Natural killer cell treated with Interleukin-12 subunit alpha and Interleukin-12 subunit beta and Interleukin-15 and Interleukin-18, amount 100 ng/mL, for 72 hours (primary cell): Measurements from ENCODE around the gene ACSF3. TPM values are rescaled to one million over a fixed set of nuclear protein-coding genes. Genes with fewer than 3 reads are reported as not detected.
"Not testable (repeated sequence)": the region's sequence is repeated elsewhere in the genome, so short reads cannot be mapped to it uniquely, and the experiment has no call there.

Experiments
- ATAC-seq, 2 donors: fragments of 150-1000 bp; cut with Tn5 transposase in 1 of 2; sonication (Bioruptor Pico), chemical (Tn5 transposase) in 1 of 2; 2 replicates each; pipeline ENCODE4 v1.10.0; 2021
- DNase-seq: peaks from one replicate; pipeline ENCODE4 v3.0.0; 2022; ENCODE audit warnings: low spot score
- H3K27ac Mint-ChIP-seq, 2 donors: 1 replicate in 1 of 2; 2 replicates in 1 of 2; pipeline ENCODE4 v1.8.0; 2022; ENCODE audit warnings: mixed read lengths in 2 of 2, mild to moderate bottlenecking in 1 of 2, moderate library complexity in 1 of 2
- H3K27me3 Mint-ChIP-seq, 2 donors: 1 replicate in 1 of 2; 2 replicates in 1 of 2; pipeline ENCODE4 v1.8.0; 2022; ENCODE audit warnings: mixed read lengths in 2 of 2
- H3K36me3 Mint-ChIP-seq: one replicate; pipeline ENCODE4 v1.8.0; 2022; ENCODE audit warnings: mixed read lengths
- H3K4me1 Mint-ChIP-seq, 2 donors: 1 replicate in 1 of 2; 2 replicates in 1 of 2; pipeline ENCODE4 v1.8.0; 2022; ENCODE audit warnings: low read depth in 2 of 2, mixed read lengths in 2 of 2, mild to moderate bottlenecking in 1 of 2
- H3K4me3 Mint-ChIP-seq: one replicate; pipeline ENCODE4 v1.8.0; 2022; ENCODE audit warnings: mixed read lengths
- H3K9me3 Mint-ChIP-seq: 2 replicates; pipeline ENCODE4 v1.8.0; 2022; ENCODE audit warnings: mixed read lengths
- total RNA-seq, 2 donors: library from RNA; stranded (reverse); gene quantifications; one replicate each; pipeline ENCODE4 v1.2.3, GENCODE V29; 2022

Gene ACSF3
- total RNA-seq, 2 donors from 2014 or later, result 52.3 to 125 TPM

DNA sequence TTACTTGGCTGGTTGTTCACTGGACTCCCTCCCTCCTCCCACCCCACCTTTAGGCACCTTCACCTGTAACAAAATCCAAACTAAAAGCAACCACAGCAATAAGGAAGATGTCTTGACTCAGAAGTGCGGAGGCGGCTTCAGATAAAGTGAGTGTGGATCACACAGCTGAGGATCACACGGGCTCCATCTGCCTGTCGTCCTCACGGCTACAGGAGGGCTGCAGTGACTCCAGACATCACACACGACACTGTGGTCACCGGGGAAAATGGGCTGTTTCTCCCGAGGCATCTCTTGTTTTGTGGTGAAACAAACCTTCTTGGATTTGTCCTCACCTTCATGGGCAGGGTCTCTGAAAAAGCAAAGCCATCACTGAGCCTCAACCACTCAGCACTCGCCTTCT is 7.9 kb upstream of the ACSF3 start:
- peaks cover 0 to 11% of the 10 kb centered on the region in 2 donors for H3K27me3 Mint-ChIP-seq
- H3K4me1 Mint-ChIP-seq, result peaks cover 0 to 5% of the 10 kb centered on the region in 2 donors
- no peaks in the 10 kb centered on the region for H3K36me3 Mint-ChIP-seq
- ATAC-seq, result no peak
- H3K9me3 Mint-ChIP-seq, result no peaks in the 10 kb centered on the region
- H3K27ac Mint-ChIP-seq, result no peak overlapping the region
- no peak for DNase-seq
- H3K4me3 Mint-ChIP-seq, result no peak overlapping the region

GRCh38 chr16:89087922-89088497 is 5.6 kb upstream of the ACSF3 start:
- no peak for DNase-seq
- no peak for ATAC-seq
- H3K4me1 Mint-ChIP-seq, result peaks cover 11% of the 10 kb centered on the region in 2 donors
- no peaks in the 10 kb centered on the region for H3K36me3 Mint-ChIP-seq
- H3K27me3 Mint-ChIP-seq, result peaks cover 12 to 23% of the 10 kb centered on the region in 2 donors
- H3K4me3 Mint-ChIP-seq, result no peak overlapping the region
- H3K27ac Mint-ChIP-seq, result peak overlapping the region in 1 of 2 donors; percentile 75
- H3K9me3 Mint-ChIP-seq, result no peaks in the 10 kb centered on the region

DNA sequence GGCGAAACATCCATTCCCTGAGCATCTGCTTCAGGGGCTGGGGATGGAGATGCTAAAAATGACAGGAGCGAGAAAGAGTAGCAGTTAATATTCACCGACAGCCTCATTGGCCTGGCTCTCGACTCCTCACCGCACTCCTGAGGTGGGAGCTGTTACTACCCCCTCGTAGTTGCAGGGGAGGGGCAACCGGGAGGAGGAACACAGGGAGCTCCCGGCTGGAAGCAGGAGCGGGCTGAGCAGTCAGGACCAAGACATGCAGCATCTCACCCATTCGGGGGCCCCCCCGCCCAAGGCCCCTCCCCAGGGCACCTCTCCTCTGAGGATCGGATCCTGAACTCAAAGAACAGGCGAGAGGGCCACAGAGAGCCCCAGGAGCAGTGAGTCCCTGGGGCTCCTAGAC is 4.5 kb upstream of the ACSF3 start:
- Mint-ChIP-seq H3K27ac (no peak overlapping the region), H3K36me3 (no peaks in the 10 kb centered on the region), H3K4me3 (no peak overlapping the region), H3K4me1 (peaks cover 12% of the 10 kb centered on the region in 2 donors), H3K9me3 (no peaks in the 10 kb centered on the region), H3K27me3 (peaks cover 12 to 23% of the 10 kb centered on the region in 2 donors)
- ATAC-seq (no peak), DNase-seq (no peak)

DNA sequence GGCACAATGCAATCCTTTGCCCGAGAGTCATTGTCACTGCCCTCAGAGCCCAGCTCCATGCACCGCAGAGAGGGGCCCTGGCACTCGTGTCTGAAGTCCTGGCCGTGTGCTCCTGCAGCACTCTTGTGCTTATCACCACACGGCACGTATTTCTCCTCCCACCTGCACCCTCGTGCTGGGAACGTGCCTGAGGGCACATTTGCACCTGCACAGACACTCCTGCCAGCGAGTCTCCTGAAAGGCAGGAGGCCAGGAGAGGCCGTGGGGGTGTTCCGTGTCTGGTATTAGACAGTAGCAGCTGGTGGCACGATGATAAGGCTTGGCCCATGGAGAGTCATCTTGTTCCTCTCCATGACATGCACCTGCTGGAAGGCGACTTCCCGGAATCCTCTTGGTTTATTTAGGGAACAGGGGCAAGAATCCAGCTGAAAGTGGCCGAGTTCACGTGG is 3.4 kb upstream of the ACSF3 start:
- Mint-ChIP-seq H3K27me3 (peaks cover 12 to 23% of the 10 kb centered on the region in 2 donors), H3K9me3 (no peaks in the 10 kb centered on the region), H3K4me3 (no peak overlapping the region), H3K4me1 (peaks cover 19 to 23% of the 10 kb centered on the region in 2 donors), H3K36me3 (no peaks in the 10 kb centered on the region), H3K27ac (no peak overlapping the region)
- no peak for DNase-seq
- ATAC-seq, result no peak

- Mint-ChIP-seq H3K27ac (peak overlapping the region in 1 of 2 donors; percentile 44), H3K4me3 (no peak overlapping the region), H3K36me3 (no peaks in the 10 kb centered on the region), H3K4me1 (peaks cover 23 to 28% of the 10 kb centered on the region in 2 donors), H3K9me3 (no peaks in the 10 kb centered on the region), H3K27me3 (peaks cover 12 to 23% of the 10 kb centered on the region in 2 donors)
- ATAC-seq, result no peak
- DNase-seq, result no peak
Observed at GRCh38 chr16:89090669-89091426, 2.8 kb upstream of the ACSF3 start.

DNA sequence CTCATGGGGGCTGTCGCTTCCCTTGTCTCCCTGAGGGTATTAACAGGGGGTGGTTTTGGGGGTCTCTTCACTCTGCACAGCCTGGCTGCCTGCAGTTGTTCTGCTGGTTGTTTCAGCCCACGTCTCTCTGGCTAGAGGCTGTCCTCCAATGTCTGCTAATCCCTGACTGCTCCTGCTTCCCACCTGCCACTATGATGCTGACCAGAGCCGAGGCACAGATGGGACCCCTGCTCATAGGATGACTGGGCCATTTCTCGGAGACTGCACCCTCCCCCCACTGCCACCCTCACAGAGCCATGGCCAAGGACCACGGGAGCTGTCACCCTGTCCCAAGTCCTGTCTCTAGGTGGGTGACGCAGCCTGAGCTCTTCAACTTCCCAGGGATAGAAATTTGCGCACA is 1.6 kb upstream of the ACSF3 start:
- Mint-ChIP-seq H3K27ac (peak overlapping the region in 1 of 2 donors; percentile 58), H3K4me3 (peak overlapping the region; percentile 36), H3K27me3 (peaks cover 12 to 20% of the 10 kb centered on the region in 2 donors), H3K9me3 (no peaks in the 10 kb centered on the region), H3K4me1 (peaks cover 34 to 40% of the 10 kb centered on the region in 2 donors), H3K36me3 (no peaks in the 10 kb centered on the region)
- no peak for DNase-seq
- no peak for ATAC-seq

- H3K9me3 Mint-ChIP-seq, H3K36me3 Mint-ChIP-seq, ATAC-seq, DNase-seq: not testable (repeated sequence)
- Mint-ChIP-seq H3K27me3 (peaks cover 12 to 19% of the 10 kb centered on the region in 2 donors), H3K4me1 (peaks cover 45 to 52% of the 10 kb centered on the region in 2 donors), H3K27ac (peak overlapping the region in 1 of 2 donors; percentile 54), H3K4me3 (peak overlapping the region; percentile 38)
Observed at GRCh38 chr16:89093252-89093601, 425 bp upstream of the ACSF3 start.

DNA sequence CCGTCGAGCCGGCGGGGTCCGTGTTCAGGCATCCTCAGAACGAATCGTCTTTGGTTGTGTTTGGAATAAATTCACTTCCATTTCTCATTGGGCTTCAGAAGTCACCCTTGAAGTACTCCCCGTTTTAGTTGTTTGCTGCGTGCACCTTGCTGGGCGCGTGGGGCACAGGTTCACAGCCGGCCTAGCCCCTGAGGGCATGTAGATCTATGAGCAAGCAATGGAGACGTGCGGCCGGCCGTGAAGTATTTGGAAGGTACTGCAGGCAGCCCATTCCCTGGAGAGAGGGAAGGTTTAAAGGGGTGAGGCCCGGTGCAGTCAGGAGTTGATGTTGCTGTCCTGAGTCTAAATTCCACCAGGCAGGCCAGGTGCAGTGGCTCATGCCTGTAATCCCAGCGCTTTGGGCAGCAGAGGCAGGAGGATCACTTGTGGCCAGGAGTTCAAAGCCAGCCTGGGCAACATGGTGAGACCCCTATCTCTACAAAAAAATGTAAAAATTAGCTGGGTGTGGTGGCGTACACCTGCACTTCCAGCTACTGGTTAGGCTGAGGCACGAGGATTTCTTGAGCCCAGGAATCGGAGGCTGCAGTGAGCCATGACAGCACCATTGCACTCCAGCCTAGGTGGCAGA is 714 bp downstream of the ACSF3 start:
- peaks cover 52 to 58% of the 10 kb centered on the region in 2 donors for H3K4me1 Mint-ChIP-seq
- H3K27me3 Mint-ChIP-seq, result peaks cover 12 to 18% of the 10 kb centered on the region in 2 donors
- no peaks in the 10 kb centered on the region for H3K9me3 Mint-ChIP-seq
- ATAC-seq, result no peak
- no peaks in the 10 kb centered on the region for H3K36me3 Mint-ChIP-seq
- DNase-seq, result no peak
- peak overlapping the region; percentile 94 for H3K4me3 Mint-ChIP-seq
- peak overlapping the region; percentile 92 to 93 for H3K27ac Mint-ChIP-seq

DNA sequence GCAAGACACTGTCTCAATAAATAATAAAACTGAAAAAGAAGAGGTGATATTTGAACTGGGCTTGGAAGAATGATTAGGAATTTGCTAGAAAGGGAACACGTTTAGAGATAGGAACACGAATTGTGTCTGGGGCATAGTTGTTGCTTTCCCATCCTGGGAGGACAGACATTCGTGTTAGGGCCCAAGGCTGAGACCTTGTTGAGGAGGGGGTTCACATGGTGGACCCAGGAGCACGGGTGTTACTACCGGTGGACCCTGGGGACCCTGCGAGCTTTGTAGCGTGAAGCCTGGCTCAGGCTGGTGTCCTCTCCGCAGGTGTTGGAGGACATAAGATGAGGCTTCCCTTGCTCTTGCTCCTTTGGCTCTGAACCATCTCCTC is 1.2 kb downstream of the ACSF3 start:
- peak overlapping the region; percentile 92 to 93 for H3K27ac Mint-ChIP-seq
- ATAC-seq, result no peak
- H3K27me3 Mint-ChIP-seq, result peaks cover 12 to 15% of the 10 kb centered on the region in 2 donors
- H3K36me3 Mint-ChIP-seq, result no peaks in the 10 kb centered on the region
- H3K9me3 Mint-ChIP-seq, result no peaks in the 10 kb centered on the region
- peaks cover 56 to 63% of the 10 kb centered on the region in 2 donors for H3K4me1 Mint-ChIP-seq
- DNase-seq, result no peak
- H3K4me3 Mint-ChIP-seq, result peak overlapping the region; percentile 94

GRCh38 chr16:89095491-89095951 is 1.9 kb downstream of the ACSF3 start:
- H3K36me3 Mint-ChIP-seq, result no peaks in the 10 kb centered on the region
- H3K27ac Mint-ChIP-seq, result peak overlapping the region; percentile 92 to 93
- H3K9me3 Mint-ChIP-seq, result no peaks in the 10 kb centered on the region
- ATAC-seq (no peak), DNase-seq (no peak)
- H3K4me1 Mint-ChIP-seq, result peaks cover 60 to 64% of the 10 kb centered on the region in 2 donors
- H3K27me3 Mint-ChIP-seq, result peaks cover 12 to 14% of the 10 kb centered on the region in 2 donors
- peak overlapping the region; percentile 94 for H3K4me3 Mint-ChIP-seq

GRCh38 chr16:89096042-89096717 is 2.5 kb downstream of the ACSF3 start:
- H3K4me3 Mint-ChIP-seq, result peak overlapping the region; percentile 94
- H3K9me3 Mint-ChIP-seq, result no peaks in the 10 kb centered on the region
- no peaks in the 10 kb centered on the region for H3K36me3 Mint-ChIP-seq
- H3K4me1 Mint-ChIP-seq, result peaks cover 60 to 64% of the 10 kb centered on the region in 2 donors
- H3K27me3 Mint-ChIP-seq, result peaks cover 9 to 12% of the 10 kb centered on the region in 2 donors
- ATAC-seq, result no peak
- no peak for DNase-seq
- peak overlapping the region; percentile 87 to 93 for H3K27ac Mint-ChIP-seq

GRCh38 chr16:89096768-89097391 is 3.2 kb downstream of the ACSF3 start:
- ATAC-seq (peak in 1 of 2 donors; percentile 82), DNase-seq (no peak)
- H3K27me3 Mint-ChIP-seq, result peaks cover 5% of the 10 kb centered on the region in 2 donors
- H3K9me3 Mint-ChIP-seq, result no peaks in the 10 kb centered on the region
- peaks cover 66 to 67% of the 10 kb centered on the region in 2 donors for H3K4me1 Mint-ChIP-seq
- peak overlapping the region; percentile 94 for H3K4me3 Mint-ChIP-seq
- H3K27ac Mint-ChIP-seq, result peak overlapping the region; percentile 87 to 93
- no peaks in the 10 kb centered on the region for H3K36me3 Mint-ChIP-seq

DNA sequence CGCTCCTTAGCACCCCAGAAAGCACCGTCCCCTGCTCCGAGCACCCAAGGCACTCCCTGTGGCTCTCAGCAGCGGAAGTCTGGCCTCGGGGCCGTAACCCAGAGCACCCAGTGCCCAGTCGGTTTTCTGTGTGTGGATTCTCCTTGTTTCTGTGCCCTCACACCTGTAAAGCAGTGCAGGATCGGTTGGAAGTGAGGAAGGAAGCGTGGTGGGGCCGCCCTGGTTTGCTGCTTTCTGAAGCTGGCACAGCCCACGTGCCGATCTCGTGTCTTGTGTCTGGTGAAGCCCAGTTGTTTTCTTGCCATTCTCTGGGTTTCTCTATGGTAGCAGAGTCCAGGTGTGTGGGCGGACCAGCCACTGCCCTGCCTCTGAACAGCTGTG is 3.7 kb downstream of the ACSF3 start:
- H3K27me3 Mint-ChIP-seq, result peaks cover 0 to under 1% of the 10 kb centered on the region in 2 donors
- H3K4me1 Mint-ChIP-seq, result peaks cover 61 to 64% of the 10 kb centered on the region in 2 donors
- peak overlapping the region; percentile 94 for H3K4me3 Mint-ChIP-seq
- DNase-seq (no peak), ATAC-seq (no peak)
- H3K27ac Mint-ChIP-seq, result peak overlapping the region; percentile 87 to 93
- no peaks in the 10 kb centered on the region for H3K36me3 Mint-ChIP-seq
- no peaks in the 10 kb centered on the region for H3K9me3 Mint-ChIP-seq
